K562 (cell line): ENCODE measurements around the gene ECSCR. TPM values are rescaled to one million over a fixed set of nuclear protein-coding genes. Genes with fewer than 3 reads are reported as not detected.
A peak's percentile ranks its signal among the peaks of the same experiment; 100 is the strongest.

Source experiments
- ARNT ChIP-seq, 2 experiments: fragments of 450-650 bp; IDR thresholded peaks; 2 replicates each; pipeline ENCODE4 v1.6.1; 2016; ENCODE audit warnings: mild to moderate bottlenecking in 1 of 2
- CREB1 ChIP-seq, 2 experiments: sonication (generic) in 1 of 2; formaldehyde crosslinking in 1 of 2; IDR thresholded peaks; 2 replicates each; pipeline versions ENCODE4 v1.6.1 to v1.8.0; 2012 to 2022; ENCODE audit warnings: inconsistent platforms in 1 of 2, mild to moderate bottlenecking in 1 of 2, missing genetic modification reagents in 1 of 2, moderate library complexity in 1 of 2
- CREM ChIP-seq: IDR thresholded peaks from 2 replicates; pipeline ENCODE4 v1.6.1; 2014; ENCODE audit warnings: antibody characterized with exemption, low read depth
- ESRRA ChIP-seq: fragments of 450-650 bp; IDR thresholded peaks from 2 replicates; pipeline ENCODE4 v1.6.1; 2014; ENCODE audit warnings: low read depth, mild to moderate bottlenecking, moderate library complexity, borderline replicate concordance
- GATA2 ChIP-seq: sonication (generic); formaldehyde crosslinking; IDR thresholded peaks from 2 replicates; pipeline ENCODE4 v1.4.0; 2020; ENCODE audit warnings: mild to moderate bottlenecking, missing genetic modification reagents
- HDAC1 ChIP-seq, 2 experiments: fragments of 450-650 bp; IDR thresholded peaks; 2 replicates each; pipeline ENCODE4 v1.6.1; 2016 to 2017; ENCODE audit warnings: inconsistent platforms in 1 of 2, mild to moderate bottlenecking in 1 of 2, moderate library complexity in 1 of 2
- KDM1A ChIP-seq, 2 experiments: fragments of 450-650 bp; IDR thresholded peaks; 2 replicates each; pipeline ENCODE4 v1.6.1; 2016; ENCODE audit warnings: mild to moderate bottlenecking in 2 of 2
- MAFF ChIP-seq: IDR thresholded peaks from 2 replicates; pipeline ENCODE4 v1.6.1; 2012; ENCODE audit warnings: low read length, improper control_type of control experiment
- MTA3 ChIP-seq: fragments of 450-650 bp; formaldehyde crosslinking; IDR thresholded peaks from 2 replicates; pipeline ENCODE4 v1.6.1; 2017; ENCODE audit warnings: mild to moderate bottlenecking, borderline replicate concordance
- NCOA1 ChIP-seq: fragments of 450-650 bp; IDR thresholded peaks from 2 replicates; pipeline ENCODE4 v1.6.1; 2016; ENCODE audit warnings: low read depth
- OTX1 ChIP-seq: fragments of 450-650 bp; formaldehyde crosslinking; IDR thresholded peaks from 2 replicates; pipeline ENCODE4 v1.4.0; 2022; ENCODE audit warnings: mild to moderate bottlenecking
- POLR2A ChIP-seq: fragments of 450-650 bp; conservative IDR thresholded peaks from 2 replicates; pipeline ENCODE4 v1.6.1; 2016
- POLR2G ChIP-seq: fragments of 200-400 bp; formaldehyde crosslinking; IDR thresholded peaks from 2 replicates; pipeline ENCODE4 v1.6.1; 2017; ENCODE audit warnings: low read depth, mild to moderate bottlenecking, antibody characterized with exemption, low read length, moderate library complexity
- POU5F1 ChIP-seq: fragments of 150-350 bp; IDR thresholded peaks from 2 replicates; pipeline ENCODE4 v1.6.1; 2014; ENCODE audit warnings: borderline replicate concordance, low read length, low read depth, mild to moderate bottlenecking; ENCODE audit not compliant: partially characterized antibody
- SMARCA4 ChIP-seq: fragments of 450-650 bp; IDR thresholded peaks from 2 replicates; pipeline ENCODE4 v1.6.1; 2016
- SP2 ChIP-seq: IDR thresholded peaks from 2 replicates; pipeline ENCODE4 v1.6.1; 2011; ENCODE audit warnings: mild to moderate bottlenecking, low read depth, low read length, moderate library complexity; ENCODE audit not compliant: poor library complexity, severe bottlenecking; ENCODE audit errors: extremely low read depth
- ZBTB17 ChIP-seq: fragments of 450-650 bp; formaldehyde crosslinking; IDR thresholded peaks from 2 replicates; pipeline ENCODE4 v1.4.0; 2020; ENCODE audit warnings: mild to moderate bottlenecking
- ZNF232 ChIP-seq: sonication (generic); formaldehyde crosslinking; IDR thresholded peaks from 2 replicates; pipeline ENCODE4 v1.8.0; 2022; ENCODE audit warnings: mild to moderate bottlenecking, missing genetic modification reagents
- ZNF324 ChIP-seq: fragments of 250-450 bp; sonication (Bioruptor Pico); IDR thresholded peaks from 2 replicates; pipeline ENCODE4 v1.4.0; 2020; ENCODE audit warnings: mild to moderate bottlenecking
- ZNF507 ChIP-seq: conservative IDR thresholded peaks from 2 replicates; pipeline ENCODE4 v1.6.1; 2017; ENCODE audit warnings: missing genetic modification characterization, missing compliant biosample characterization
- polyA plus RNA-seq, 8 experiments: library from polyadenylated mRNA; depleted of rRNA in 4 of 8; stranded (reverse) in 5 of 8; unstranded in 3 of 8; fragments of >200 nt; fragmentation: Nextera tagmentation in 2 of 8; fragmentation: Illumina TruSeq in 1 of 8; extraction: Ambion mirVana in 2 of 8; extraction: Trizol in 1 of 8; gene quantifications; 2 replicates each; pipeline versions ENCODE4 v1.2.1 to v1.2.3, GENCODE V29; 2011 to 2014; ENCODE audit warnings: inconsistent platforms in 1 of 8, missing spikeins in 1 of 8
- total RNA-seq, 7 experiments: library from RNA; depleted of rRNA in 6 of 7; stranded (reverse); fragments of >200 nt in 6 of 7; fragmentation: Illumina TruSeq in 2 of 7; extraction: Trizol in 2 of 7; gene quantifications; 2 replicates each; pipeline versions ENCODE4 v1.2.1 to v1.2.3, GENCODE V29; 2011 to 2021; ENCODE audit warnings: low replicate concordance in 1 of 7
- TF ChIP-seq, protein P1 (sequence below): fragments of 450-650 bp; conservative IDR thresholded peaks from 2 replicates; pipeline ENCODE4 v1.6.1; 2016; ENCODE audit warnings: missing genetic modification characterization, low read depth, mild to moderate bottlenecking, missing compliant biosample characterization, moderate library complexity
- TF ChIP-seq, protein P2 (sequence below): fragments of 250-450 bp; sonication (Bioruptor Pico); IDR thresholded peaks from 2 replicates; pipeline ENCODE4 v1.4.0; 2020; ENCODE audit warnings: mild to moderate bottlenecking, moderate library complexity
- TF ChIP-seq, protein P3 (sequence below): fragments of 450-650 bp; formaldehyde crosslinking; IDR thresholded peaks from 2 replicates; pipeline ENCODE4 v1.4.0; 2022; ENCODE audit warnings: missing genetic modification characterization

Gene ECSCR
- total and polyA plus RNA-seq, 9 of the 15 experiments (the other 6 are each of a cell fraction or from before 2014, with no cell fraction given), result 0.10 to 0.25 (median 0.13) TPM; not detected in 6

DNA sequence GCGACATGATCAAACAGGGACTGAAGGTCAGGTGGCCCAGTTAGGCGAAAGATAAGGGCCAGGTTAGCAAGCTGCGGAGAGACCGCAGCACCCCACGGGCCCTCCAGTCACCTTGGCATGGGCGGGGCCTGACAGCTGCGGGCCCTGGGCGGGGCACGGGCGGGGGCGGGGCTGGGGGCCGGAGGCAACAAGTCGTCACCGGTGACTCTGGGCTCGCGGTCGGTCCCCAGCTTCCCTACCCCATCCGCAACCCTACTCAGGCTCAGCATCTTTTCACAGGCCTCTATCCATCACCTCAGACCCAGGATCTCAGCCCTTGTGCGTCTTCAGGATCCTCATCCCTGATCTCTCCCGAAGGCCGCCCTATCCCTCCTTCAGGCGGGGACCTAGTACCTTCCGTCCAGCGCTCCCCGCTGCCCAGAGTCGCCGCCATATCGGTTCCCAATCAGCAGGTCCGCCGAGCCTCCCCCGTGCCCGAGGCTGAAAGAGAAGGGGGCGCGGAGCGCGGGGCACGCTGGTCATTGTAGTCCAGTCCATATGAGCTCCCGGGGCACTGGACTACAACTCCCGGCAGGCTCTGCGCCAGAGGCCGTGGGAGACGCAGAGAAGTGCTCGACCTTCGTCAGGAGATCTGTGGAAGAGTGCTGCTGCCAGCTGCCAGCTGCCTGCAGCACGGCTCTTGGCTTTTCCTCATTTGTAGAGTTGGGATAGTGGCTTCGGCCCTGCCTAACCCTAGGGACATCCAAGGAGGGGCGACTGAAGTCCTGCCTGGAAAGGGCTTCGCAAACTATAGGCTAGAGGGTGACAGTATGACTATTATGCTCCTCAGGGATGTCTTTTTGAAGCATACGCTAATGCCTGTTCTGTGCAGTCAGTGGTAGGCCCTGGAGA, 23.3 kb downstream of the ECSCR start, which contains the start of gene DNAJC18 (continued):
- TF ChIP-seq ZBTB17 (peak; percentile 79), CREM (peak; percentile 62; the same call in 1 of the 2 replicates), SP2 (no peak), MTA3 (peak; percentile 75; the same call in 1 of the 2 replicates), ZNF232 (CRISPR knock-in tag) (no peak), HDAC1 (IDR thresholded peaks at IDR 0.05) (peak in 1 of 2 experiments; percentile 78; a peak in 2 of 4 replicates), KDM1A (IDR thresholded peaks at IDR 0.05) (peak; percentile 80 to 90), POLR2A (peak; percentile 64), MAFF (no peak), GATA2 (peak; percentile 69), POLR2G (peak; percentile 78), SMARCA4 (0 out of 2 replicates have a peak, but pooled peaks have one; percentile 32), OTX1 (CRISPR knock-in tag) (no peak), ARNT (IDR thresholded peaks at IDR 0.05) (no peak), NCOA1 (no peak), POU5F1 (peak; percentile 40), ZNF507 (tag) (no peak), ZNF324 (CRISPR knock-in tag) (no peak), CREB1 (IDR thresholded peaks at IDR 0.05) (no peak), CREB1 (CRISPR knock-in tag; IDR thresholded peaks at IDR 0.05) (peak; percentile 69; the same call in 1 of the 2 replicates), ESRRA (no peak)
- TF ChIP-seq, protein P1, sequence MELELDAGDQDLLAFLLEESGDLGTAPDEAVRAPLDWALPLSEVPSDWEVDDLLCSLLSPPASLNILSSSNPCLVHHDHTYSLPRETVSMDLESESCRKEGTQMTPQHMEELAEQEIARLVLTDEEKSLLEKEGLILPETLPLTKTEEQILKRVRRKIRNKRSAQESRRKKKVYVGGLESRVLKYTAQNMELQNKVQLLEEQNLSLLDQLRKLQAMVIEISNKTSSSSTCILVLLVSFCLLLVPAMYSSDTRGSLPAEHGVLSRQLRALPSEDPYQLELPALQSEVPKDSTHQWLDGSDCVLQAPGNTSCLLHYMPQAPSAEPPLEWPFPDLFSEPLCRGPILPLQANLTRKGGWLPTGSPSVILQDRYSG (tag), result no peak
- TF ChIP-seq, protein P2, sequence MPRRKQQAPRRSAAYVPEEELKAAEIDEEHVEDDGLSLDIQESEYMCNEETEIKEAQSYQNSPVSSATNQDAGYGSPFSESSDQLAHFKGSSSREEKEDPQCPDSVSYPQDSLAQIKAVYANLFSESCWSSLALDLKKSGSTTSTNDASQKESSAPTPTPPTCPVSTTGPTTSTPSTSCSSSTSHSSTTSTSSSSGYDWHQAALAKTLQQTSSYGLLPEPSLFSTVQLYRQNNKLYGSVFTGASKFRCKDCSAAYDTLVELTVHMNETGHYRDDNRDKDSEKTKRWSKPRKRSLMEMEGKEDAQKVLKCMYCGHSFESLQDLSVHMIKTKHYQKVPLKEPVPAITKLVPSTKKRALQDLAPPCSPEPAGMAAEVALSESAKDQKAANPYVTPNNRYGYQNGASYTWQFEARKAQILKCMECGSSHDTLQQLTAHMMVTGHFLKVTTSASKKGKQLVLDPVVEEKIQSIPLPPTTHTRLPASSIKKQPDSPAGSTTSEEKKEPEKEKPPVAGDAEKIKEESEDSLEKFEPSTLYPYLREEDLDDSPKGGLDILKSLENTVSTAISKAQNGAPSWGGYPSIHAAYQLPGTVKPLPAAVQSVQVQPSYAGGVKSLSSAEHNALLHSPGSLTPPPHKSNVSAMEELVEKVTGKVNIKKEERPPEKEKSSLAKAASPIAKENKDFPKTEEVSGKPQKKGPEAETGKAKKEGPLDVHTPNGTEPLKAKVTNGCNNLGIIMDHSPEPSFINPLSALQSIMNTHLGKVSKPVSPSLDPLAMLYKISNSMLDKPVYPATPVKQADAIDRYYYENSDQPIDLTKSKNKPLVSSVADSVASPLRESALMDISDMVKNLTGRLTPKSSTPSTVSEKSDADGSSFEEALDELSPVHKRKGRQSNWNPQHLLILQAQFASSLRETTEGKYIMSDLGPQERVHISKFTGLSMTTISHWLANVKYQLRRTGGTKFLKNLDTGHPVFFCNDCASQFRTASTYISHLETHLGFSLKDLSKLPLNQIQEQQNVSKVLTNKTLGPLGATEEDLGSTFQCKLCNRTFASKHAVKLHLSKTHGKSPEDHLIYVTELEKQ (CRISPR knock-in tag), result no peak
- TF ChIP-seq, protein P3, sequence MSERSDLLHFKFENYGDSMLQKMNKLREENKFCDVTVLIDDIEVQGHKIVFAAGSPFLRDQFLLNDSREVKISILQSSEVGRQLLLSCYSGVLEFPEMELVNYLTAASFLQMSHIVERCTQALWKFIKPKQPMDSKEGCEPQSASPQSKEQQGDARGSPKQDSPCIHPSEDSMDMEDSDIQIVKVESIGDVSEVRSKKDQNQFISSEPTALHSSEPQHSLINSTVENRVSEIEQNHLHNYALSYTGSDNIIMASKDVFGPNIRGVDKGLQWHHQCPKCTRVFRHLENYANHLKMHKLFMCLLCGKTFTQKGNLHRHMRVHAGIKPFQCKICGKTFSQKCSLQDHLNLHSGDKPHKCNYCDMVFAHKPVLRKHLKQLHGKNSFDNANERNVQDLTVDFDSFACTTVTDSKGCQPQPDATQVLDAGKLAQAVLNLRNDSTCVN (CRISPR knock-in tag), result no peak
